AG04450 (cell line): ENCODE data around the gene NPFFR1. TPM values are rescaled to one million over a fixed set of nuclear protein-coding genes. Genes with fewer than 3 reads are reported as not detected.
A peak's percentile ranks its signal among the peaks of the same experiment; 100 is the strongest.

Experiments
- CTCF ChIA-PET: fragments of 300-600, 350-600 bp; formaldehyde crosslinking; extraction: SDS; loops from one replicate; lab custom pipeline; 2022; ENCODE audit warnings: antibody characterized with exemption, inconsistent platforms; lab: Charles Lee
- POLR2A ChIA-PET: fragments of 350-600 bp; formaldehyde crosslinking; extraction: SDS; loops from one replicate; lab custom pipeline; 2021; ENCODE audit warnings: antibody characterized with exemption, inconsistent platforms; lab: Yijun Ruan, JAX
- DNase-seq: peaks from one replicate; pipeline ENCODE4 v3.0.0-alpha.2; 2011; ENCODE audit warnings: low read depth, low spot score
- H3K27ac ChIP-seq: one replicate; pipeline ENCODE4 v1.5.1; 2012; ENCODE audit warnings: low read depth, low read length, control low read depth
- H3K27me3 ChIP-seq: one replicate; pipeline ENCODE4 v1.6.0; 2012; ENCODE audit warnings: low read length; ENCODE audit not compliant: control insufficient read depth, insufficient read depth
- H3K4me3 ChIP-seq: 2 replicates; pipeline ENCODE4 v1.5.1; 2011; ENCODE audit warnings: mild to moderate bottlenecking, low read depth, low read length, control low read depth
- H3K9me3 ChIP-seq: 2 replicates; pipeline ENCODE4 v1.5.1; 2012; ENCODE audit warnings: low read length; ENCODE audit not compliant: control insufficient read depth, insufficient read depth
- CTCF ChIP-seq: IDR thresholded peaks from 2 replicates; pipeline ENCODE4 v1.5.1; 2011; ENCODE audit warnings: low read depth, low read length, control low read depth, inconsistent platforms
- polyA plus RNA-seq: library from polyadenylated mRNA; depleted of rRNA; stranded (reverse); fragments of >200 nt; gene quantifications from 2 replicates; pipeline ENCODE4 v1.2.3, GENCODE V29; 2011

NPFFR1 gene
- polyA plus RNA-seq, 1 experiment: 0.01 TPM

- DNase-seq: peak; percentile 30
- Histone ChIP-seq H3K4me3 (no peak overlapping the region), H3K27ac (no peak overlapping the region), H3K9me3 (peaks cover 14% of the 10 kb centered on the region), H3K27me3 (no peaks in the 10 kb centered on the region)
- ChIA-PET CTCF (interaction anchor here (0.7 kb wide), 1 partner anchor 17 kb away, joined by 8 read pairs; no protein-coding TSS in a partner anchor), POLR2A (no interaction called here)
- TF ChIP-seq CTCF: no peak
These were observed 48.9 kb downstream of the NPFFR1 start for GRCh38 chr10:70234668-70235447.

GRCh38 chr10:70233939-70234300 lies 49.9 kb downstream of the NPFFR1 start:
- peaks cover 5% of the 10 kb centered on the region for H3K9me3 ChIP-seq
- no peak for TF ChIP-seq CTCF
- DNase-seq: no peak
- ChIA-PET POLR2A (interaction anchor here (0.6 to 2.0 kb wide), 5 partner anchors 32 to 227 kb away, joined by 3 to 15 read pairs (median 3); no protein-coding TSS in a partner anchor), CTCF (interaction anchor here (0.6 to 1.1 kb wide), 3 partner anchors 16 to 130 kb away, joined by 4 to 8 read pairs (median 4); no protein-coding TSS in a partner anchor)
- H3K27ac ChIP-seq: no peak overlapping the region
- no peaks in the 10 kb centered on the region for H3K27me3 ChIP-seq
- peak overlapping the region; percentile 67 for H3K4me3 ChIP-seq

- peak; percentile 20; the same call in 1 of the 2 replicates for TF ChIP-seq CTCF
- peak within 1 kb of the TSS; percentile 81 for H3K4me3 ChIP-seq
- H3K27ac ChIP-seq: peak within 1 kb of the TSS; percentile 47
- DNase-seq: peak; percentile 78
- H3K9me3 ChIP-seq: no peaks in the 10 kb centered on the region; the same call in 1 of the 2 replicates
- POLR2A ChIA-PET: interaction anchor here (0.6 to 2.0 kb wide), 7 partner anchors 31 to 228 kb away, joined by 3 to 15 read pairs (median 3); no protein-coding TSS in a partner anchor
- H3K27me3 ChIP-seq: no peaks in the 10 kb centered on the region
- CTCF ChIA-PET: interaction anchor here (1.1 to 3.2 kb wide), 6 partner anchors 10 to 131 kb away, joined by 4 to 29 read pairs (median 5); partner anchors contain the start of gene TYSND1
These were observed 50.5 kb downstream of the NPFFR1 start, which contains the start of gene PPA1 for GRCh38 chr10:70233109-70233938. Gene PPA1, minus strand, starts transcription at chr10:70233429. Its CDS starts 102 bp downstream, at chr10:70233327.

GRCh38 chr10:70232859-70233108 lies 51.0 kb downstream of the NPFFR1 start:
- Histone ChIP-seq H3K4me3 (peak overlapping the region; percentile 81), H3K27me3 (no peaks in the 10 kb centered on the region), H3K27ac (no peak overlapping the region), H3K9me3 (no peaks in the 10 kb centered on the region; the same call in 1 of the 2 replicates)
- no peak for DNase-seq
- CTCF ChIA-PET: interaction anchor here (1.4 to 3.2 kb wide), 6 partner anchors 9 to 132 kb away, joined by 4 to 29 read pairs (median 5); partner anchors contain the start of gene TYSND1
- TF ChIP-seq CTCF: no peak
- POLR2A ChIA-PET: interaction anchor here (0.9 to 2.0 kb wide), 3 partner anchors 35 to 146 kb away, joined by 3 to 15 read pairs (median 3); no protein-coding TSS in a partner anchor
